ENCODE measurements around the gene CISTR.

GRCh38 chr12:53736592-53736991 lies 15.2 kb downstream of the CISTR start:
- TF ChIP-seq EZH2phosphoT487 (IDR thresholded peaks at IDR 0.05; ENCODE audit: low read depth, severe bottlenecking, unreplicated experiment) (no peak), CTCF (IDR thresholded peaks at IDR 0.05; ENCODE audit: poor library complexity) (no peak), EZH2 (IDR thresholded peaks at IDR 0.05; ENCODE audit: borderline replicate concordance) (no peak)

Measured in hepatocyte (in vitro differentiated cells).